ENCODE data around the gene ARMC12.

DNA sequence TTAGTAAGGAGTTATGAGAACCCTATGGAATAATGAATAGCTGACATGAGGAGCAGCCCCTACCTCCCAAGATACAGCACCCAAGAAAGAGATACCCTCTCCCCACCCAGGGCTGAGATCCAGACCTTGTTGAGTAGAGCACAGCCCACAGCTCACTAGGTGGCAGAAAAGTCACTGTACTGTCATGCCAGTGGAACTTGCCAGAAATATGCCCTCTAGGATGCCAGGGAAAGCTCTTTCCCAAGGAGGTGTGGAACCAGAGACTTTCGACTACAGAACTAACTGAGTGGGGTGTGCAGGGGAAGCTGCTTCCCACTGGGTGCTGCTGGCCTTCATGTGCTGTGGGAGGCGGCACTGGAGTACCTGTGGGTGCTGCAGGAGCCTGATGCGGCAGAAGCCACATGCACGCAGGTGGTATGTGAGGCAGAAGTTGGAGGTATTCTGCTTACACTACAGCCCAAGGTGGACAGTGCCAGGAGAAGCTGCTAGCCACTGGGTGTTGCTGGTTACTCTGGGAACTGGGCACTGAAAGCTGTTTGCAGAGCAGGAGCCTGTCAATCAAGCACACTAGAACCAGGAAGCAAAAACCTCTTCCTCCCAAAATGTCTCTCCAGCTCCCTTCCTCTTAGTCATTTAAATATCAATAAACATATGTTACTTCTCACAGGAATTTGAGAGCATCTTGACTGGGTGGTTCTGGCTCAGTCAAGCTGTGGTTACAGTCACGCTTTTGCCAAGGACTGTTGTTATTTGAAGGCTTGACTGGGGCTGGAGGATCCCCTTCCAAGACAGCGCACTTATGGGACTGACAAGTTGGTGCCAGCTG lies 17.8 kb downstream of the ARMC12 start:
- TF ChIP-seq, protein P1, sequence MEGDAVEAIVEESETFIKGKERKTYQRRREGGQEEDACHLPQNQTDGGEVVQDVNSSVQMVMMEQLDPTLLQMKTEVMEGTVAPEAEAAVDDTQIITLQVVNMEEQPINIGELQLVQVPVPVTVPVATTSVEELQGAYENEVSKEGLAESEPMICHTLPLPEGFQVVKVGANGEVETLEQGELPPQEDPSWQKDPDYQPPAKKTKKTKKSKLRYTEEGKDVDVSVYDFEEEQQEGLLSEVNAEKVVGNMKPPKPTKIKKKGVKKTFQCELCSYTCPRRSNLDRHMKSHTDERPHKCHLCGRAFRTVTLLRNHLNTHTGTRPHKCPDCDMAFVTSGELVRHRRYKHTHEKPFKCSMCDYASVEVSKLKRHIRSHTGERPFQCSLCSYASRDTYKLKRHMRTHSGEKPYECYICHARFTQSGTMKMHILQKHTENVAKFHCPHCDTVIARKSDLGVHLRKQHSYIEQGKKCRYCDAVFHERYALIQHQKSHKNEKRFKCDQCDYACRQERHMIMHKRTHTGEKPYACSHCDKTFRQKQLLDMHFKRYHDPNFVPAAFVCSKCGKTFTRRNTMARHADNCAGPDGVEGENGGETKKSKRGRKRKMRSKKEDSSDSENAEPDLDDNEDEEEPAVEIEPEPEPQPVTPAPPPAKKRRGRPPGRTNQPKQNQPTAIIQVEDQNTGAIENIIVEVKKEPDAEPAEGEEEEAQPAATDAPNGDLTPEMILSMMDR (IDR thresholded peaks at IDR 0.05): no peak
- no peak for TF ChIP-seq POLR2AphosphoS5 (IDR thresholded peaks at IDR 0.05)
- no peak for TF ChIP-seq POLR2A (IDR thresholded peaks at IDR 0.05)

Data from transverse colon (tissue), 4 donors.